ENCODE measurements around the gene TICAM1.

Gene TICAM1

GRCh38 chr19:4867534-4868285 lies 36.2 kb upstream of the TICAM1 start, which contains the start of gene PLIN3:
TSS of gene PLIN3 (minus strand) at chr19:4867667. CDS start at chr19:4861394, 6,273 bp downstream.
- H2BK12ac ChIP-seq (ENCODE audit: low read length), result peak within 1 kb of the TSS; percentile 97
- DNase-seq, result peak; percentile 93 to 94
- H2AK5ac ChIP-seq (ENCODE audit: low read length), result peak within 1 kb of the TSS; percentile 56
- H4K12ac ChIP-seq (ENCODE audit: low read depth, low read length), result peak within 1 kb of the TSS; percentile 83
- peak within 1 kb of the TSS; percentile 92 for H2AFZ ChIP-seq (ENCODE audit: insufficient read depth, low read length, poor library complexity)
- H3K14ac ChIP-seq (ENCODE audit: low read length), result peak within 1 kb of the TSS; percentile 97
- H2BK120ac ChIP-seq (ENCODE audit: insufficient read depth, low read length, poor library complexity), result peak within 1 kb of the TSS; percentile 94
- H3K79me2 ChIP-seq (ENCODE audit: control insufficient read depth, insufficient read depth, low read length, poor library complexity), result peaks cover 11% of the 10 kb centered on the region
- peaks cover 16% of the 10 kb centered on the region for H3K79me1 ChIP-seq (ENCODE audit: low read length)
- peaks cover 0 to 5% of the 10 kb centered on the region in 2 experiments for H3K36me3 ChIP-seq (ENCODE audit: control insufficient read depth in 1 of 2, insufficient read depth in 2 of 2, low read length in 2 of 2)
- H3K9ac ChIP-seq (ENCODE audit: low read length), result peak within 1 kb of the TSS; percentile 67
- H3K27ac ChIP-seq (ENCODE audit: low read depth, low read length), result no peak within 1 kb of the TSS
- no peak within 1 kb of the TSS for H3K23ac ChIP-seq (ENCODE audit: low read length)
- peak within 1 kb of the TSS; percentile 91 for H4K91ac ChIP-seq (ENCODE audit: low read depth, low read length)
- H3K4me2 ChIP-seq (ENCODE audit: low read length), result peak within 1 kb of the TSS; percentile 91
- whole genome bisulfite sequencing (ENCODE audit: extremely low coverage, insufficient coverage, insufficient read length), result no CpG with 5 or more reads among the region's 46 CpGs
- peak within 1 kb of the TSS; percentile 93 for H2BK5ac ChIP-seq (ENCODE audit: low read depth, low read length, poor library complexity)
- no peaks in the 10 kb centered on the region for H3K27me3 ChIP-seq (ENCODE audit: insufficient read depth, low read length)
- H3K4me1 ChIP-seq (ENCODE audit: control insufficient read depth in 1 of 2, insufficient read depth in 2 of 2, low read length in 2 of 2), result peaks cover 13 to 16% of the 10 kb centered on the region in 2 experiments
- peak within 1 kb of the TSS; percentile 90 for H3K4ac ChIP-seq (ENCODE audit: low read depth, low read length)
- H4K8ac ChIP-seq (ENCODE audit: low read depth, low read length), result peak within 1 kb of the TSS; percentile 97
- H3K9me3 ChIP-seq (ENCODE audit: insufficient read depth, low read depth, low read length), result no peaks in the 10 kb centered on the region
- H3K4me3 ChIP-seq (ENCODE audit: low read depth, low read length), result peak within 1 kb of the TSS; percentile 80
- peak within 1 kb of the TSS; percentile 97 for H3K18ac ChIP-seq (ENCODE audit: low read length)

GRCh38 chr19:4866595-4867424 lies 35.3 kb upstream of the TICAM1 start:
- H3K36me3 ChIP-seq (ENCODE audit: control insufficient read depth in 1 of 2, insufficient read depth in 2 of 2, low read length in 2 of 2), result peaks cover 5 to 7% of the 10 kb centered on the region in 2 experiments
- no peak overlapping the region for H3K27ac ChIP-seq (ENCODE audit: low read depth, low read length)
- no peaks in the 10 kb centered on the region for H3K9me3 ChIP-seq (ENCODE audit: insufficient read depth, low read depth, low read length)
- peaks cover 11% of the 10 kb centered on the region for H3K79me2 ChIP-seq (ENCODE audit: control insufficient read depth, insufficient read depth, low read length, poor library complexity)
- peaks cover 16% of the 10 kb centered on the region for H3K79me1 ChIP-seq (ENCODE audit: low read length)
- no CpG with 5 or more reads among the region's 22 CpGs for WGBS (ENCODE audit: extremely low coverage, insufficient coverage, insufficient read length)
- peak overlapping the region; percentile 80 for H3K4me3 ChIP-seq (ENCODE audit: low read depth, low read length)
- H3K23ac ChIP-seq (ENCODE audit: low read length), result no peak overlapping the region
- peak overlapping the region; percentile 77 for H2BK120ac ChIP-seq (ENCODE audit: insufficient read depth, low read length, poor library complexity)
- DNase-seq, result peak in 1 of 2 donors; percentile 48
- peak overlapping the region; percentile 52 for H2AK5ac ChIP-seq (ENCODE audit: low read length)
- peak overlapping the region; percentile 71 for H4K8ac ChIP-seq (ENCODE audit: low read depth, low read length)
- H3K9ac ChIP-seq (ENCODE audit: low read length), result peak overlapping the region; percentile 65
- H3K18ac ChIP-seq (ENCODE audit: low read length), result peak overlapping the region; percentile 92
- no peak overlapping the region for H2BK12ac ChIP-seq (ENCODE audit: low read length)
- peak overlapping the region; percentile 88 for H3K4me2 ChIP-seq (ENCODE audit: low read length)
- H3K4ac ChIP-seq (ENCODE audit: low read depth, low read length), result peak overlapping the region; percentile 90
- peak overlapping the region; percentile 6 for H3K14ac ChIP-seq (ENCODE audit: low read length)
- peaks cover 13 to 16% of the 10 kb centered on the region in 2 experiments for H3K4me1 ChIP-seq (ENCODE audit: control insufficient read depth in 1 of 2, insufficient read depth in 2 of 2, low read length in 2 of 2)
- peak overlapping the region; percentile 80 for H4K91ac ChIP-seq (ENCODE audit: low read depth, low read length)
- peak overlapping the region; percentile 59 for H4K12ac ChIP-seq (ENCODE audit: low read depth, low read length)
- no peaks in the 10 kb centered on the region for H3K27me3 ChIP-seq (ENCODE audit: insufficient read depth, low read length)
- H2AFZ ChIP-seq (ENCODE audit: insufficient read depth, low read length, poor library complexity), result peak overlapping the region; percentile 2
- peak overlapping the region; percentile 69 for H2BK5ac ChIP-seq (ENCODE audit: low read depth, low read length, poor library complexity)

DNA sequence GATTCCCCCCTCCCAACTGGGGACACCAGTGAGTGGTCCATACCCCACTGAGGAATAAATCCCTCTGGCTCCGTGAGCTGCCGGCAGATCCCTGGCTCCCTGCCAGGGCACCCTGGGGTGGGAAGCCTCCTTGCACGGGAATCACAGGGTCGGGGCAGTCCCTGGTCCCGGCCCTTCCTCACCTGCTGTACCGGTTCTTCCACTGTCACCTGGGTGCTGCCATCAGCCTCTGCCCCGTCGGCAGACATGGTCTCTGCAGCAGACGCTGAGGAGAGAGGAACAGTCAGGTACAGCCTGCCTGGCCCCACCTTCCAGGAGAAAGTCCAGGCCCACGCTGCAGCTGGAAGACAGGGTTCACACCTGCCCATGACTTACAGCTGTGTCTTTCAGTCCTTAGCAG lies 29.6 kb upstream of the TICAM1 start:
- Histone ChIP-seq H2BK5ac (ENCODE audit: low read depth, low read length, poor library complexity) (no peak overlapping the region), H4K12ac (ENCODE audit: low read depth, low read length) (no peak overlapping the region), H3K27ac (ENCODE audit: low read depth, low read length) (no peak overlapping the region), H2BK120ac (ENCODE audit: insufficient read depth, low read length, poor library complexity) (no peak overlapping the region), H2BK12ac (ENCODE audit: low read length) (no peak overlapping the region), H3K27me3 (ENCODE audit: insufficient read depth, low read length) (no peaks in the 10 kb centered on the region), H3K9me3 (ENCODE audit: insufficient read depth, low read depth, low read length) (no peaks in the 10 kb centered on the region), H3K4me3 (ENCODE audit: low read depth, low read length) (no peak overlapping the region), H3K79me1 (ENCODE audit: low read length) (no peaks in the 10 kb centered on the region), H4K8ac (ENCODE audit: low read depth, low read length) (no peak overlapping the region), H3K36me3 (ENCODE audit: control insufficient read depth in 1 of 2, insufficient read depth in 2 of 2, low read length in 2 of 2) (peaks cover 35 to 47% of the 10 kb centered on the region in 2 experiments), H3K4me1 (ENCODE audit: control insufficient read depth in 1 of 2, insufficient read depth in 2 of 2, low read length in 2 of 2) (peaks cover 4% of the 10 kb centered on the region in 2 experiments), H2AK5ac (ENCODE audit: low read length) (no peak overlapping the region), H3K4me2 (ENCODE audit: low read length) (no peak overlapping the region), H3K18ac (ENCODE audit: low read length) (no peak overlapping the region), H3K23ac (ENCODE audit: low read length) (no peak overlapping the region), H3K14ac (ENCODE audit: low read length) (no peak overlapping the region), H3K79me2 (ENCODE audit: control insufficient read depth, insufficient read depth, low read length, poor library complexity) (no peaks in the 10 kb centered on the region), H3K4ac (ENCODE audit: low read depth, low read length) (no peak overlapping the region), H2AFZ (ENCODE audit: insufficient read depth, low read length, poor library complexity) (no peak overlapping the region), H3K9ac (ENCODE audit: low read length) (no peak overlapping the region), H4K91ac (ENCODE audit: low read depth, low read length) (no peak overlapping the region)
- DNase-seq, result peak; percentile 69 to 76
- WGBS (ENCODE audit: extremely low coverage, insufficient coverage, insufficient read length), result no CpG with 5 or more reads among the region's 10 CpGs

- peaks cover 4% of the 10 kb centered on the region in 2 experiments for H3K4me1 ChIP-seq (ENCODE audit: control insufficient read depth in 1 of 2, insufficient read depth in 2 of 2, low read length in 2 of 2)
- no CpG with 5 or more reads among the region's 11 CpGs for WGBS (ENCODE audit: extremely low coverage, insufficient coverage, insufficient read length)
Observed at GRCh38 chr19:4859697-4860096, 28.2 kb upstream of the TICAM1 start.

More at GRCh38 chr19:4859697-4860096, 28.2 kb upstream of the TICAM1 start:
- Histone ChIP-seq H2BK12ac (ENCODE audit: low read length) (no peak overlapping the region), H3K18ac (ENCODE audit: low read length) (no peak overlapping the region), H2BK120ac (ENCODE audit: insufficient read depth, low read length, poor library complexity) (no peak overlapping the region), H3K4me3 (ENCODE audit: low read depth, low read length) (no peak overlapping the region), H2BK5ac (ENCODE audit: low read depth, low read length, poor library complexity) (no peak overlapping the region), H3K27me3 (ENCODE audit: insufficient read depth, low read length) (no peaks in the 10 kb centered on the region), H3K27ac (ENCODE audit: low read depth, low read length) (no peak overlapping the region), H3K4me2 (ENCODE audit: low read length) (no peak overlapping the region), H3K14ac (ENCODE audit: low read length) (no peak overlapping the region), H2AFZ (ENCODE audit: insufficient read depth, low read length, poor library complexity) (no peak overlapping the region), H3K9me3 (ENCODE audit: insufficient read depth, low read depth, low read length) (no peaks in the 10 kb centered on the region), H3K4ac (ENCODE audit: low read depth, low read length) (no peak overlapping the region), H3K79me2 (ENCODE audit: control insufficient read depth, insufficient read depth, low read length, poor library complexity) (no peaks in the 10 kb centered on the region), H2AK5ac (ENCODE audit: low read length) (no peak overlapping the region), H3K9ac (ENCODE audit: low read length) (no peak overlapping the region), H4K12ac (ENCODE audit: low read depth, low read length) (no peak overlapping the region), H4K8ac (ENCODE audit: low read depth, low read length) (no peak overlapping the region), H4K91ac (ENCODE audit: low read depth, low read length) (no peak overlapping the region), H3K79me1 (ENCODE audit: low read length) (no peaks in the 10 kb centered on the region), H3K36me3 (ENCODE audit: control insufficient read depth in 1 of 2, insufficient read depth in 2 of 2, low read length in 2 of 2) (peaks cover 45 to 58% of the 10 kb centered on the region in 2 experiments), H3K23ac (ENCODE audit: low read length) (no peak overlapping the region)
- DNase-seq, result no peak
